Body of pancreas (tissue), 4 donors: Measurements from ENCODE around the gene PLCB1.

ENCODE experiments used
- CTCF ChIP-seq, 7 experiments: fragments of 450-650 bp in 4 of 7; fragments of 200-600 bp in 3 of 7; sonication (generic) in 3 of 7; IDR thresholded peaks; one replicate each; pipeline ENCODE4 v1.5.1; 2016 to 2019; ENCODE audit warnings: antibody characterized with exemption in 7 of 7
- POLR2A ChIP-seq, 3 donors: fragments of 450-650 bp; IDR thresholded peaks; one replicate each; pipeline ENCODE4 v1.6.1; 2016; ENCODE audit warnings: antibody characterized with exemption in 3 of 3, mild to moderate bottlenecking in 2 of 3

GRCh38 chr20:8589956-8590355, 457.9 kb downstream of the PLCB1 start:
- TF ChIP-seq POLR2A (IDR thresholded peaks at IDR 0.05): no peak
- no peak for TF ChIP-seq CTCF (IDR thresholded peaks at IDR 0.05)
